ENCODE measurements around the gene LRRC36. TPM values are rescaled to one million over a fixed set of nuclear protein-coding genes. Genes with fewer than 3 reads are reported as not detected.

LRRC36 gene
- total RNA-seq, 1 experiment from 2014 or later: not detected

DNA sequence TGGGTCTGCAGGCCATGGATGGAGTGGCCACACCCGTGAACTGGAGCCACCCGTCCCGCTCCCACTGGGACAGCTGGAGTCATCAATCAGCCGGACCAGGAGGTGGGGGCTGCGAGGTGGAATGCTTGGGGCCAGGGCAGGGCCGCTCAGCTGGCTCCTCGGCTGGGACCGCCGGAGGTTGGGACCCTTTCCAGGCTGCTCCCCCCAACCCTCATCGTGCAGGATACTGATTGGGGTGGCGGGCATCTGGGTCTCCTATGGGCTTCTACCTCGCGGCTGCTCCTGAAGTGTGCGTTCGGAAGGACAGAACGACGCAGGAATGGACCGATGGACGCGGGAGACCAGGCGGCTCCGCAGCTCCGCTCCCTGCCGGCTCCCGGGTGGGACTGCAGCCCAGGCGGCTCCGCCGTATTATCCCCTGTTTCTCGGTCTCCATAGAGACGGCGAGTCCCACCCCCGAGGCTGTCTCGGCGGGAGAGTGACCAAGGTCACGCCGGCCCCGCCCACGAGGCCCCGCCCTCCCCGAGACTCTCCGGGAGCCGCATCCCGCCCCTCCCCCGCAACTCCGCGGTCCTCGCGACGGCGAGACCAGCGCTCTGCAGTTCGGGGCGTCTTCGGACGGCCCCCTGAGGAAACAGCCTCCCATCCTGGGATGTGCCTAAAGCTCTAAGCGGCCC is 66.6 kb downstream of the LRRC36 start, which contains the start of gene TPPP3:
Gene TPPP3, minus strand, starts transcription at position 388 of the 677 bp plus-strand sequence. CDS start 2,387 bp downstream, outside the sequence.
- H3K4me1 ChIP-seq (ENCODE audit: control insufficient read depth in 1 of 2, insufficient read depth in 2 of 2, low read length in 2 of 2): peaks cover 10 to 20% of the 10 kb centered on the region in 2 experiments
- H3K79me2 ChIP-seq (ENCODE audit: insufficient read depth, low read length): no peaks in the 10 kb centered on the region
- no peaks in the 10 kb centered on the region for H3K9me2 ChIP-seq (ENCODE audit: insufficient read depth)
- DNase-seq (ENCODE audit: low read depth, low spot score) (no peak), ATAC-seq (no peak)
- H4K20me1 ChIP-seq (ENCODE audit: insufficient read depth): no peaks in the 10 kb centered on the region
- H3K36me3 ChIP-seq (ENCODE audit: control insufficient read depth in 1 of 2, insufficient read depth in 2 of 2, low read length in 2 of 2): no peaks in the 10 kb centered on the region
- H3K4me3 ChIP-seq (replicated peaks in 1 of 2; ENCODE audit: low read depth in 1 of 2, low read length in 2 of 2): no peak within 1 kb of the TSS
- H2AFZ ChIP-seq (ENCODE audit: low read depth, low read length, poor library complexity, severe bottlenecking): no peak within 1 kb of the TSS
- no peaks in the 10 kb centered on the region for H3K27me3 ChIP-seq (ENCODE audit: insufficient read depth, low read length)
- intact Hi-C loops (cut with micrococcal nuclease): no loop called here
- TF ChIP-seq RAD21 (IDR thresholded peaks at IDR 0.05; ENCODE audit: low read depth) (no peak), EZH2 (IDR thresholded peaks at IDR 0.05) (no peak), ZNF274 (IDR thresholded peaks at IDR 0.05; ENCODE audit: low read depth, low read length) (no peak), FOSL1 (IDR thresholded peaks at IDR 0.05; ENCODE audit: low read depth) (no peak), JUND (IDR thresholded peaks at IDR 0.05) (no peak), TCF7L2 (IDR thresholded peaks at IDR 0.05; ENCODE audit: borderline replicate concordance, extremely low read depth, insufficient read depth, insufficient read length) (no peak)
- CTCF ChIA-PET: no interaction called here
- BruUV-seq (replicated peaks): no TSS peak
- POLR2A ChIA-PET: no interaction called here
- RAD21 ChIA-PET (ENCODE audit: low non-redundant PET in 1 of 2, low total read pairs in 2 of 2, uncharacterized antibody in 2 of 2, unreplicated experiment in 2 of 2): no interaction called here
- H3K27ac ChIP-seq (ENCODE audit: low read depth, low read length): no peak within 1 kb of the TSS
- no peak within 1 kb of the TSS for H3K9ac ChIP-seq (ENCODE audit: low read length)
- H3K4me2 ChIP-seq (ENCODE audit: low read length): no peak within 1 kb of the TSS
- H3K9me3 ChIP-seq (ENCODE audit: control insufficient read depth in 1 of 2, insufficient read depth in 1 of 2, low read depth in 1 of 2, low read length in 2 of 2): no peaks in the 10 kb centered on the region

DNA sequence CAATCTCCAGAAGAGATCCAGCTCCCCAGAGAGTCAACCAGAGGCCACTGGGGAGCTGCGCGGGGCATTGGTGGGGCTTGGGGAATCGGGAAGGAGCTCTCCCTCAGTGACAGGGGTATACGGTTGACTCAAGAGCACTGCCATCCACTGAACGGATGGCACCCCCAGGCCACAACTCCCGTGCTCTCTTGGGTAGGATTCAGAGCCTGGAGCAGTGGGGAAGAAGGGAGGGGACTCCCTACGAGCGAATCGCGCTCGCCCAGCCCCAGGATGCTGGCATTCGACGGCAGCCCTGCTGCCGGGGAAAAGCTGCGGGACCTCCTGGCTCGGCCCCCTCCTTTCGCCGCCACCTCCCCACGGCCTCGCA is 67.2 kb downstream of the LRRC36 start:
- CTCF ChIA-PET: no interaction called here
- no peak for DNase-seq (ENCODE audit: low read depth, low spot score)
- Histone ChIP-seq H3K79me2 (ENCODE audit: insufficient read depth, low read length) (no peaks in the 10 kb centered on the region), H3K27ac (ENCODE audit: low read depth, low read length) (no peak overlapping the region), H3K9ac (ENCODE audit: low read length) (no peak overlapping the region), H3K9me3 (ENCODE audit: control insufficient read depth in 1 of 2, insufficient read depth in 1 of 2, low read depth in 1 of 2, low read length in 2 of 2) (no peaks in the 10 kb centered on the region), H3K4me2 (ENCODE audit: low read length) (no peak overlapping the region), H3K4me1 (ENCODE audit: control insufficient read depth in 1 of 2, insufficient read depth in 2 of 2, low read length in 2 of 2) (peaks cover 10 to 20% of the 10 kb centered on the region in 2 experiments), H2AFZ (ENCODE audit: low read depth, low read length, poor library complexity, severe bottlenecking) (no peak overlapping the region), H3K4me3 (replicated peaks in 1 of 2; ENCODE audit: low read depth in 1 of 2, low read length in 2 of 2) (no peak overlapping the region), H3K9me2 (ENCODE audit: insufficient read depth) (no peaks in the 10 kb centered on the region), H3K36me3 (ENCODE audit: control insufficient read depth in 1 of 2, insufficient read depth in 2 of 2, low read length in 2 of 2) (no peaks in the 10 kb centered on the region), H4K20me1 (ENCODE audit: insufficient read depth) (no peaks in the 10 kb centered on the region), H3K27me3 (ENCODE audit: insufficient read depth, low read length) (no peaks in the 10 kb centered on the region)
- RAD21 ChIA-PET (ENCODE audit: low non-redundant PET in 1 of 2, low total read pairs in 2 of 2, uncharacterized antibody in 2 of 2, unreplicated experiment in 2 of 2): no interaction called here
- no peak for TF ChIP-seq POLR2AphosphoS5 (IDR thresholded peaks at IDR 0.05; ENCODE audit: low read depth, low read length)
- TF ChIP-seq ZFX (IDR thresholded peaks at IDR 0.05): no peak
- no peak for TF ChIP-seq SIN3A (IDR thresholded peaks at IDR 0.05; ENCODE audit: low read depth)
- TF ChIP-seq ZNF274 (IDR thresholded peaks at IDR 0.05; ENCODE audit: low read depth, low read length): no peak
- TF ChIP-seq, protein P1, sequence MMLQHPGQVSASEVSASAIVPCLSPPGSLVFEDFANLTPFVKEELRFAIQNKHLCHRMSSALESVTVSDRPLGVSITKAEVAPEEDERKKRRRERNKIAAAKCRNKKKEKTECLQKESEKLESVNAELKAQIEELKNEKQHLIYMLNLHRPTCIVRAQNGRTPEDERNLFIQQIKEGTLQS (IDR thresholded peaks at IDR 0.05): no peak
- no peak for ATAC-seq
- intact Hi-C loops (cut with micrococcal nuclease): no loop called here
- BruUV-seq (replicated peaks): no TSS peak
- POLR2A ChIA-PET: no interaction called here
